ENCODE results near the gene CANX.
A peak's percentile ranks its signal among the peaks of the same experiment; 100 is the strongest.
"Not testable (repeated sequence)": the region's sequence is repeated elsewhere in the genome, so short reads cannot be mapped to it uniquely, and the experiment has no call there.

The CANX gene, protein sequence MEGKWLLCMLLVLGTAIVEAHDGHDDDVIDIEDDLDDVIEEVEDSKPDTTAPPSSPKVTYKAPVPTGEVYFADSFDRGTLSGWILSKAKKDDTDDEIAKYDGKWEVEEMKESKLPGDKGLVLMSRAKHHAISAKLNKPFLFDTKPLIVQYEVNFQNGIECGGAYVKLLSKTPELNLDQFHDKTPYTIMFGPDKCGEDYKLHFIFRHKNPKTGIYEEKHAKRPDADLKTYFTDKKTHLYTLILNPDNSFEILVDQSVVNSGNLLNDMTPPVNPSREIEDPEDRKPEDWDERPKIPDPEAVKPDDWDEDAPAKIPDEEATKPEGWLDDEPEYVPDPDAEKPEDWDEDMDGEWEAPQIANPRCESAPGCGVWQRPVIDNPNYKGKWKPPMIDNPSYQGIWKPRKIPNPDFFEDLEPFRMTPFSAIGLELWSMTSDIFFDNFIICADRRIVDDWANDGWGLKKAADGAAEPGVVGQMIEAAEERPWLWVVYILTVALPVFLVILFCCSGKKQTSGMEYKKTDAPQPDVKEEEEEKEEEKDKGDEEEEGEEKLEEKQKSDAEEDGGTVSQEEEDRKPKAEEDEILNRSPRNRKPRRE

DNA sequence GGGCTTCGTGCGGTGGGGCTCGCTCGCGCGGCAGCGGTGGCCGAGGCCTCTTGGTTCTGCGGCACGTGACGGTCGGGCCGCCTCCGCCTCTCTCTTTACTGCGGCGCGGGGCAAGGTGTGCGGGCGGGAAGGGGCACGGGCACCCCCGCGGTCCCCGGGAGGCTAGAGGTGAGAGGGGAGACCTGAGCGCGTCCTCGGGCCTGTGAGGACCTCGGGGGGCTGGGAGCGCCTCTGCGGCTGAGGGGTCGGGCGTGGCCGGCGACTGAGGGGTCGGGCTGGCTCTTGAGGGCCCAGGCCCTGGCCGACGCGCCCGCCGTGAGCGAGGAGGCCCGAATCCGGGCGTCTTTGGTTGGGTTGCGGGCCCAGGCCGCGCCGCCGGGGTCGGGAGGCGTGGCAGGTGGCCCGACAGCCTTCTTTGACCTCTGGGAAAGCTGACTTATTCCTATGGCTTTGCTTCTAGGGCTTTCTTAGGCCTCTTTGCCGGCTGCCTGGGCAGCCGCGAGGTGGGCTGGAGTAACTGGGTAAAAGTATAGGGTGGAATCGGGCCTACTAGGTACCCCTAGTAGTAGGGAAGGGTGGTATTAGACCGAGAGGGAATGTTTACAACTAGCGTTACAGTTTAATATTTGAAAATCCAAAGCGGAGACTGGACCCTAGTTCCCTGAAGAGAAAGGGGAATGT, at the start of gene CANX:
Gene CANX, plus strand, starts transcription at position 33 of the 681 bp plus-strand sequence. CDS start 6,715 bp downstream, outside the sequence.
- H3K27ac ChIP-seq, result peak within 1 kb of the TSS; percentile 94 to 99
- TF ChIP-seq, protein P1, sequence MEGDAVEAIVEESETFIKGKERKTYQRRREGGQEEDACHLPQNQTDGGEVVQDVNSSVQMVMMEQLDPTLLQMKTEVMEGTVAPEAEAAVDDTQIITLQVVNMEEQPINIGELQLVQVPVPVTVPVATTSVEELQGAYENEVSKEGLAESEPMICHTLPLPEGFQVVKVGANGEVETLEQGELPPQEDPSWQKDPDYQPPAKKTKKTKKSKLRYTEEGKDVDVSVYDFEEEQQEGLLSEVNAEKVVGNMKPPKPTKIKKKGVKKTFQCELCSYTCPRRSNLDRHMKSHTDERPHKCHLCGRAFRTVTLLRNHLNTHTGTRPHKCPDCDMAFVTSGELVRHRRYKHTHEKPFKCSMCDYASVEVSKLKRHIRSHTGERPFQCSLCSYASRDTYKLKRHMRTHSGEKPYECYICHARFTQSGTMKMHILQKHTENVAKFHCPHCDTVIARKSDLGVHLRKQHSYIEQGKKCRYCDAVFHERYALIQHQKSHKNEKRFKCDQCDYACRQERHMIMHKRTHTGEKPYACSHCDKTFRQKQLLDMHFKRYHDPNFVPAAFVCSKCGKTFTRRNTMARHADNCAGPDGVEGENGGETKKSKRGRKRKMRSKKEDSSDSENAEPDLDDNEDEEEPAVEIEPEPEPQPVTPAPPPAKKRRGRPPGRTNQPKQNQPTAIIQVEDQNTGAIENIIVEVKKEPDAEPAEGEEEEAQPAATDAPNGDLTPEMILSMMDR (IDR thresholded peaks at IDR 0.05), result no peak
- H3K4me3 ChIP-seq, result peak within 1 kb of the TSS; percentile 87
- DNase-seq (ENCODE audit: low spot score), result no peak

DNA sequence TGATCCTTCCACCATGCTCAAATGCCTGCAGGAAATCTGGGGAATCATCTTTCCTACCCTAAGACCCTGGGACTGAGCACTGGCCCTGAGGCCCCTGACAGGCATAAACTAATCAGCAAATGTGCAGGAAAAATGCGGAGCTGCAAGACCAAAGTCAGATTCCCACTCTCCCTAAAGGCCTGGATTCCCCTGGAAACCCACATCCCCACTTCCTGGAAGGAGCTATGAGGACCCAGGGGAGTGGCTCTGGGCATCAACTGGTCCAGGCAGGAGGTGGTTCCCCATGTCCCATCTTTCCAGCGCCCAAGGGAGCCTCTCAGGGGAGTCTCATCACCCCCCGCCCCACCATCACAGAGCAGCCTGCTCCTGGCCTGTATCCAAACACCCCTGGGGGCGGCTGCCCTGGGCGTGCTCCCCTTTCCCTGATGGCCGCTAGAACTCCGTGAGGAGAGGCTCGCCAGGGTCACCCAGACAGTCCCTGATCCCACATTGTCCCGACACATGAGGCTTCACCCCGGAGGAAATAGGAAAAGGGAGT, 49.5 kb upstream of the CANX start:
- not testable (repeated sequence) for H3K27ac ChIP-seq; H3K4me3 ChIP-seq; DNase-seq (ENCODE audit: low spot score)

DNA sequence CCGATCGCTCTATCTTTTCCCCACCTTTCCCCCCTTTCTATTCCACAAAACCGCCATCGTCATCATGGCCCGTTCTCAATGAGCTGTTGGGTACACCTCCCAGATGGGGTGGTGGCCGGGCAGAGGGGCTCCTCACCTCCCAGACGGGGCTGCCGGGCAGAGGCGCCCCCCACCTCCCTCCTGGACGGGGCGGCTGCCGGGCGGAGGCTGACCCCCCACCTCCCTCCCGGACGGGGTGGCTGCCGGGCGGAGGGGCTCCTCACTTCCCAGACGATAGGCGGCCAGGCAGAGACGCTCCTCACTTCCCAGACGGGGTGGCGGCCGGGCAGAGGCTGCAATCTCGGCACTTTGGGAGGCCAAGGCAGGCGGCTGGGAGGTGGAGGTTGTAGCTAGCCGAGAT, 48.5 kb upstream of the CANX start:
- DNase-seq (ENCODE audit: low spot score); H3K4me3 ChIP-seq; H3K27ac ChIP-seq: not testable (repeated sequence)

DNA sequence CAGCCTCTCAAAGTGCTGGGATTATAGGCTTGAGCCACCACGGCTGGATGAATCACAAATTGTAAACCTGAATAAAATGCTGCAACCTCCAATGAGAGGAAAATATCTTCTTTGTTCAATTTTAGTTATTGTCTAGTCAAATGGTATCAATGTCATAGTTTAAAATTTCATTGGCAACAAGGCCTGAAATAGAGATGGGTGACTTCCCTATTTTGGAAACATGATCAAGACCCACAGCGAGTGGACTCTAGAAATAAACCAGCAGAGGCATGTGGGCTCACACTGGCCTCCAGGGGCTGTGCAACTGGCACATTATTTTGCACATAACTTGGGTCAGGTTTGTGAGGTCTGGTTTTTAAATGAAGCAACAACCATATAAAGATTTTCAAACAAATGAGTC, 45.6 kb upstream of the CANX start:
- not testable (repeated sequence) for DNase-seq (ENCODE audit: low spot score); H3K4me3 ChIP-seq; H3K27ac ChIP-seq

DNA sequence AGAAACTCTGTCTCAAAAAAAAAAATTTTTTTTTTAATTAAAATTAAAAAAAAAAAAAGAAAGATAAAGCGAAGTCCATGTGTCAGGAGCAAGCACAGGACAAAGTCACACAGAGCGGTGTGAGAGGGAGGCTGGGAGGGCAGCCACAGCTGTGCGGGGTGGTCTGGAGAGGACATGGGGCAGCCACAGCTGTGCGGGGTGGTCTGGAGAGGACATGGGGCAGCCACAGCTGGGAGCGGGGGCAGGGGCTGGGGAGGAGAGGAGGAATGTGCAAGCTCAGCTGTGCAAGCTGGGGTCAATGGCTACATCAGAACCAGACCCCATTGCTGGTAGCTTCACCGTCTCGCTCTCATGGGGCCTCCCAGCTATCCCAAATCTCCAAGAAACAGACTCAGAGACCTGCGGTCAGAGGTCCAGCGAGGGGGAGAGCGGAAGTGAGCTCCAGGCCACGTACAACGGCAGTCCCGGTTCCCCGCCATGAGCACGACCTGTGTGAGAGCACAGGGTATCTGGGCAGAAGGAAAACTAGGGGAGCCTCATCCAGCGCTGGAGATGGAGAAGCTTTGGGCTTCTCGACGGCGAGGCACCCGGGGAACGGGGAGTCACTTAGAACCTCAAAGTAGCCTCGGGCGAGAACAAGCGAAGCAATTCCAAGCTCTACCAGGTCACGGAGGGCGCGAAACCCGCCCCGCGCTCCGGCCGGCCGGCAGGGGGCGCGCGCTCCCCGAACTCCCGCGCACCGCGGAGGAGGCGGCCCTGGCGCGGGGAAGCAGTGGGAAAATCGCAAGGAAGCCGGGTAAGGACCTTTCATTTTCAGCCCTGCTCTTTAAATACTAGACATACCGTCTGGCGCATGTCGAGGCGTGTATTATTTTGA, 41.2 kb upstream of the CANX start:
- H3K27ac ChIP-seq, result peak overlapping the region in 1 of 2 donors; percentile 56
- H3K4me3 ChIP-seq, result peak overlapping the region; percentile 53
- DNase-seq (ENCODE audit: low spot score), result not testable (repeated sequence)

DNA sequence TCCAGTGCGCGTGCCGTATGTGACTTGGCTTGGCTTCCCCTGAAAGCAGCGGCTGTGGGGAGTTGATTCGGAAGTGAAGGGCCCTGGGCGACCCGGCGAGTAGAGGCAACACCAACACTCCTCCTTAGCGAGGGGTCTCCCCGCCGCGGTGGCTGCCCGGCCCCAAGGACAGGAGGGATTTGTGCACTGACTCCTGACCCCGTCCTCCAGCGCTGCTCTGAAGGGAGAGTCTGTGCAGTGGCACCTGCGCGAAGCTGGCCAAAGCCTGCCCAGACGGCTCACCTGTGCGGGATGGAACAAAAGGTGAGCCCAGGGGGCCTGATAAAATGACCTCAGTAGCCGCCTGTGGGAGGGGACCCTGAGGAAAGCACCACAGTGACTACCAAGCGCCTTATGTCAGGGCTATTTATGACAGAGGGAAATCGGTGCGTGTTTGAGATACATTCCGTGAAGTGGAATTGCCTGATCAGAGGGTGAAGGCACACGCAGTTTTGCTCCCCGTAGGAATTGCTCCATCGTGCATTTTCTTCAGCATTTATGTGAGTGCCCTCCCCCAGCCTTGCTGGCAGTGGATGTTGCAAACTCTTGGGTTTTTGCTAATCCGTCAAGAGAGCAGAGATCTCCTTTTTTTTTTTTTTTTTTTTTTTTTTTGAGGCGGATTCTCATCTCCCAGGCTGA, 40.4 kb upstream of the CANX start:
- Histone ChIP-seq H3K4me3 (peak overlapping the region; percentile 70), H3K27ac (peak overlapping the region in 1 of 2 donors; percentile 50)
- not testable (repeated sequence) for DNase-seq (ENCODE audit: low spot score)

DNA sequence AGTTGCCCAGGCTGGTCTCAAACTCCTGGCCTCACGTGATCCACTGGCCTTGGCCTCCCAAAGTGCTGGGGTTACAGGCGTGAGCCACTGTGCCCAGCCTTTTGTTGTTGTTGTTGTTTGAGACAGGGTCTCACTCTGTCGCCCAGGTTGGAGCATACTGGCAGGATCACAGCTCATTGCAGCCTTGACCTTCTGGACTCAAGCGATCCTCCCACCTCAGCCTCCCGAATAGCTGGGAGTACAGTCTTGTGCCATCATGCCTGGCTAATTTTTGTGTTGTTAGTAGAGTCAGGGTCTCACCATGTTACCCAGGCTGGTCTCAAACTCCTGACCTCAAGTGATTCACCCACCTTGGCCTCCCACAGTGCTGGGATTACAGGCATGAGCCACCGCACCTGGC, 37.1 kb upstream of the CANX start:
- not testable (repeated sequence) for H3K27ac ChIP-seq; H3K4me3 ChIP-seq; DNase-seq (ENCODE audit: low spot score)

DNA sequence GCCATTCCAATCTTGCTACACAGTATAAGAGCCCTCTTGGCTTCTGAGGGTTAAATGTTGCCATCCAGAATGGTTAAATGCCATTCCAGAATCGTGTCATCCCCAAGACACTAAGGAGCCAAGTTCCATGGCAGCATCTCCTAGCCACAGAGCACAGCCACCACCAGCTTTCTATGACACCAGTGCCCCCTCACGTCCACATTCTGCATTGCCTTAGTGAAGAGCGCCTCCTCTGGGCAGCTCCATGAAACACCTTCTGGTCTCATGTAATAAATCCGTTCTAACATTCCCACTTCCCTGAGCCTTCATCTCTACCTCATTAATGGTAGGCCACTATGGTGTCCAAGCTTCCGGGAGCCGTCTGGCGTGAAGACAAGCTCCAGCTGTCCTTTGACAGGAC, 30.4 kb upstream of the CANX start:
- H3K27ac ChIP-seq, result no peak overlapping the region
- TF ChIP-seq, protein P1 (IDR thresholded peaks at IDR 0.05), result peak; percentile 33
- DNase-seq (ENCODE audit: low spot score), result no peak
- no peak overlapping the region for H3K4me3 ChIP-seq

DNA sequence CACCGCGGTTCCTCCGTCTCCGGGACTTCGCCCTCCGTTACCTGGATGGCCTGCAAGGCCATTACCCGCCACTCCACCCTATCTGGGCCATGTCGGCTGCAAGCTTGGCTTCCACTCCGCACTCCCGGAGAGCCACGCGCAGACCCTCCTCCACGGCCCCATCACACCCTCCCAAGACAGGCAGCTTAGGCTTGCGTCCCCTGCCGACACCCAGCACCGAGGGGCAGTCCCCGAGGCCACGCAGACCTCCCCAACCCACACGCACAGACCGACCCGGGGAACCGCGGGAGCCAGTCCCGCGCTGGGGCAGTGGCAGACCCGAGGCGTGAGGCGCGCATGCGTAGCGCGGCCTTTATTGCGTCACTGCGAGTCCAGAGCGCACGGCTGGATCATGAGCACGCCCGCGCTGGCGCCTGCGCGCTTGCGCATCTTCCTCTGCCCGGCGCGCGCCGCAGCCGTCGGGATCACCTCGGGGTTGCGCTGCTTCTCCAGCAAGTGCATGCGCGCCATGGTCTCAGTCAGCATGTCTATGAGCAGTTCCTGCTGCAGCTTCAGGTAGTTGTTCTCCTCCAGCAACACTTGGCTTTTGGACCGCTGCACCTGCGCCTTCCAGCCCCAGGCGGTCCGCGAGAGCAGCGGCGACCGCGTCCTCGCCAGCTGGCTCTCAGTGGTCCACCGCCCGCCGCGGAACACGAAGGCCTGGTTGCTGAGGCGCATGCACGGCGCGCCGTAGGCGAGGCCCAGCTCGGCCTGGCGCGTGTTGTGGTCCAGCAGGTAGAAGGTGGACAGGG, 20.3 kb upstream of the CANX start:
- Histone ChIP-seq H3K27ac (peak overlapping the region; percentile 76 to 92), H3K4me3 (peak overlapping the region; percentile 88)
- TF ChIP-seq, protein P1 (IDR thresholded peaks at IDR 0.05), result no peak
- peak; percentile 95 for DNase-seq (ENCODE audit: low spot score)

Measured in coronary artery (tissue), 2 donors.